Right lobe of liver (tissue), 4 donors: ENCODE measurements around the gene SLC44A1.

Source experiments
- POLR2A ChIP-seq: fragments of 450-650 bp; IDR thresholded peaks from one replicate; pipeline ENCODE4 v1.6.1; 2017; ENCODE audit warnings: antibody characterized with exemption, mild to moderate bottlenecking
- TF ChIP-seq, protein P1 (sequence below), 4 donors: fragments of 200-600 bp in 3 of 4; fragments of 450-650 bp in 1 of 4; IDR thresholded peaks; one replicate each; pipeline versions ENCODE4 v1.5.1 to v1.8.0; 2016 to 2022; ENCODE audit warnings: antibody characterized with exemption in 4 of 4, mild to moderate bottlenecking in 2 of 4
- donor health status: DM: no; HTN: no; CAD: no.
- donor health status: DM: no; HTN: no; CAD: no.
- donor health status: DM: no; HTN: yes; CAD: no.

DNA sequence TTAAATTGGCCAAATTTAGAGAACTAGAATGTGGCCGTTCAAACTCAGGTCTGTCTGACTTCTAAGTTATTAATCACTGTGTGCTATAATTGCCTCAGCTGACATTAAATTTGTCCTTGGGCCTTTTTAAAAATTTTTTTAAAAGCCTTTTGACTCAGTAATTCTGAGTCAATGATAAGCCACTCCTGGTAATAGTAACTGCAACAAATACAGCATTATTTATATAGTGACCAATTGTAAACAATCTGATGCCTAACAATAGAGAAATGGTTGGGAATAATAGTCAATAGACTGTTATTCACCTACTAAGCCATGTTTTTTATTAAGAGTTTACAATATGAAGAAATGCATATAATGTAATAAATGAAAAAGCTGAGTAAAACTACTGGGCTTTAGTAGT, 132.4 kb downstream of the SLC44A1 start:
- TF ChIP-seq, protein P1, sequence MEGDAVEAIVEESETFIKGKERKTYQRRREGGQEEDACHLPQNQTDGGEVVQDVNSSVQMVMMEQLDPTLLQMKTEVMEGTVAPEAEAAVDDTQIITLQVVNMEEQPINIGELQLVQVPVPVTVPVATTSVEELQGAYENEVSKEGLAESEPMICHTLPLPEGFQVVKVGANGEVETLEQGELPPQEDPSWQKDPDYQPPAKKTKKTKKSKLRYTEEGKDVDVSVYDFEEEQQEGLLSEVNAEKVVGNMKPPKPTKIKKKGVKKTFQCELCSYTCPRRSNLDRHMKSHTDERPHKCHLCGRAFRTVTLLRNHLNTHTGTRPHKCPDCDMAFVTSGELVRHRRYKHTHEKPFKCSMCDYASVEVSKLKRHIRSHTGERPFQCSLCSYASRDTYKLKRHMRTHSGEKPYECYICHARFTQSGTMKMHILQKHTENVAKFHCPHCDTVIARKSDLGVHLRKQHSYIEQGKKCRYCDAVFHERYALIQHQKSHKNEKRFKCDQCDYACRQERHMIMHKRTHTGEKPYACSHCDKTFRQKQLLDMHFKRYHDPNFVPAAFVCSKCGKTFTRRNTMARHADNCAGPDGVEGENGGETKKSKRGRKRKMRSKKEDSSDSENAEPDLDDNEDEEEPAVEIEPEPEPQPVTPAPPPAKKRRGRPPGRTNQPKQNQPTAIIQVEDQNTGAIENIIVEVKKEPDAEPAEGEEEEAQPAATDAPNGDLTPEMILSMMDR (IDR thresholded peaks at IDR 0.05), result no peak
- no peak for TF ChIP-seq POLR2A
